Stimulated activated CD4-positive, alpha-beta T cell treated with anti-CD3 and anti-CD28 coated beads, Interleukin-4, amount 100 ng/mL, for 48 hours (primary cell): ENCODE measurements around the gene A2M.

Experiments
- DNase-seq, 2 donors: peaks; one replicate each; pipeline ENCODE4 v3.0.0-alpha.2; 2020; ENCODE audit warnings: low read depth in 2 of 2

The A2M gene

DNA sequence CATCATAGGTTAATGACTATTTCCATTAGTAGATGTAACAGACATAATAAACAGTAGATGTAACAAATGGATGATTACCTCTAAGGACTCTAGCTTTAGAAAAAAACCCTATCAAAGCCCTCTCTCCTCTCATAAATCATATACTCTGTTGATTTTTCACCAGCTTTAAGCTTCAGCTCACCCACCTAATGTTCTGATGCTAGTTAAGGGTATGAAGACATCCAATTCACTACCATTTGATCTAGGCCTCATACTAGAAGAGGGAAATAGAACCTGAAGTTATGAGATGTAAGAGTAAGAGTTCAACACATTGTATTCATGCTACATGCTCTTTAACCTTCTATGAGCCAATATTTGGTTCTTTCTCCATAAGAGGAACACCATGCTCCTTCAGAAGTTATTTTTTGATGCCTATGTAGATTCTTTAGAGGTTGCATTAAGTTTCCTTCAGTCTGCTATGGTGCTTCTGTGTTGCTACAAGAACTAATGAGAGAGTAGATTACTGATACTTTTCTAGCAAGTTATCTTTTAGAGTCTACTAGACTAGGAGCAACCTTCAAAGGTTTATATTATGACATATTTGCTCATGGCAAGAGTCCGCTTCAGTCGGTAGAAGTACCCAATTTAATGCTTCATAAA lies 16.0 kb downstream of the A2M start:
- DNase-seq = no peak

DNA sequence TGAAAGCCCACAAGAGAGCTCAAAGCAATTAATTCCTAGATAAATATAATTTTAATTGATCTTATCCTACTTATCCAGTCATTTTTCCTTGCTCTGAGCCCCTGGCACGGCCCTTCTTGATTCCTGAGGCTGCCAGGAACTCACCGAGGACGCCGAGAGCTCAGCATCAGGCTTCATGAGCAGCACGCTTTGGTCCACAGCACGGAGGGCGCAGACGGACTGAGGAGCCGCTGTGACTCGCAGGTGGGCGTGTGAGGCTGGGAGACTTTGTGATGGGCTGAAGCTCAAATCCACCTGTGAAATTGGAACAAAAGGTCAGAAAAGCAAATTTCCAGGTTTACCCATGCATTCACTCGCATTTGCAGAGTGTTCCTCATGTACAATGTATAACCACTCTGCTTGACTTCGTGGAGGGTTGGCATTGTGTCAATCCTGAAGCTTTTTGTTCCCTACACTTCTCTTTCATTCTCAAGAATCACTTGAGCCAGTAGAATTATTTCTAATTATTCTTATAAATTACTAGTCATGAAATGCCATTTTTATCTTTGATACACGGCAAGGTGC lies 17.2 kb downstream of the A2M start:
- DNase-seq = no peak

DNA sequence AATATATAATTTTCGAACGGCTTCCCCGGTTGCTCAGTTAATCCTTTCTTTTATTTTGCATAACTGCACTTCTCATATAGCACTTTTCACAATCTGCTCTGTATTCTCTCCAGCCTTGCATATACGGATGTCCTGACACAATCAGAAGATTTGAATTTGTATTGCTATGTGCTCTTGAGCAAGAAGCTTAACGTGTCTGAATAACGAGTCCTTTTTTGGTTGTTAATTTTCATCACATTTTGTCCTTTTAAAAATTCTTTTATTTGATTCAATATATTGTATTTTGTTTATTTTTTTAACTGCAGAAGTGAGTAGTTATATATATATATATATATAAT lies 17.6 kb downstream of the A2M start:
- DNase-seq = no peak

DNA sequence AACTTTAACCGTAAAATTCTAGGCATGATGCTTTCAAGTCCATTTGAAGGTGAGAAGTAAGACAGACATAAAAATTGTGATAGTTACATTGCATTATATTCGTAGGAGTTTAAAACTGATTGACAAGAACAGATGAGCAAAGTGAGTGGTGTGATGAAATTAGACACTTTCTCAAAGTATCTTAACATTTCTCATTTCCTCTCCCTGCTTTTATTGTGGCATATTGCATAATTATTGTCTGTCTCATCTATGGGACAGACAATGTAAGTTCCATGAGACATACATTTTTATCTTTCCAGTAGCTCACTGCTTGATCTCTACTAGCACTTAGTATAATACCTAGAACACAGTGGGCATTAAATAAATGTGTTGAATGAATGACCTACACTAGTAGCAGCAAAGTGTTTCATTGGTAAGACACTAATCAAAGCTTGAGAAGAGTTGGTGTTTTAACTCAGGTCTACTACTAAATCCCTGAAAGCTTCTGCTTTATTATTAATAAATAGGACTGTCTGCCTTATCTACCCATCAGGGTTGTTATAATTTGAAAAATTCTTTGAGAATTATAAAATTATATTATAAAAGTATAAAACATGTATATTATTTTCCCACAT lies 19.0 kb downstream of the A2M start:
- DNase-seq = no peak

DNA sequence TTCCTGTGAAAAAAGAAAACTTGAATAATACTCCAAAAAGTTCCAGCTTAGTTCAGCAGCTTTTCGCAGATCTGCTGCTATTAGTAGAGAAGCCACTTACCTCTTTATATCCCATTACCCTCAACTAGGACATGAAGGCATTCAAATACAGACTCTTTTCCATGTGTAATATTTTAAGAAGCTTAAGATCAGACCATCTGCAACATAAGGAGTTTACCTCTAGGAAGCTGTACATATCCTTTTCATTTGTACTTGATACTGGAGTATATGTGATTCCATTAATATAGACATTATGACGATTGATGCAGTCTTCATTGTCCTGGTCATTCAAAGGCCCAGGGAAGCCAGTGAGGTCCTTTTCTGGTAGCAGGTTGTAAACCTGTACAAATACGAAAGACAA lies 20.4 kb downstream of the A2M start:
- DNase-seq = no peak

DNA sequence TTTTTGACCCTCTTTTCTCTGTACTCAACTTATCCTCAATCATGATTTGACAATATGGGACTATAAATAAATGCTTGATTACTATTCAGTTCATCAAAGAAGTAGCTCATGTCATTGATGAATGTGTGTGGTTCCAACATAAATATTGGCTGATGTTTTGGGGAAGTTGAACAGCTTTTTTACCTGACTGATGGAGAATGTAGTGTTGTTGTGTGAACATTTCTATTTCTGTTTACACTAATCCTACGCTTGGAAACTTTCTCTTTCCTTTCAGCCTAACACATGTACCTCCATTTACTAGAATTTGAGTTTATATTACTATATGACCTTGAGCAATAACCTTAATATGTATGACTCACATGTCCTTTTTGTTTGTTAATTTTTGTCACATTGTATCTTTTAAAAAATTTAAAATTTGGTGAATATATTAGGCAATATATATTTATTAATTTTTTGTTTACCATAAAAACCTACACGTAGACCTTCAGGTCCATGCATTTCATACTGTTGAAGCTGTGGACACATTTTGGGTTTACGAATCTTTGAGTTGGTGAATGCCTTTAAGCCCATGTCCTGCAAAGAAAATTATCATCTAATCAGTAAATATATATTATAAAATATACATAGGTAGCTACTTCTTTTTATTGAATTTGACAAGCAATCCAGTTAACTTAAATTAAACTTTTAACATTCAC lies 21.1 kb downstream of the A2M start:
- no peak for DNase-seq

DNA sequence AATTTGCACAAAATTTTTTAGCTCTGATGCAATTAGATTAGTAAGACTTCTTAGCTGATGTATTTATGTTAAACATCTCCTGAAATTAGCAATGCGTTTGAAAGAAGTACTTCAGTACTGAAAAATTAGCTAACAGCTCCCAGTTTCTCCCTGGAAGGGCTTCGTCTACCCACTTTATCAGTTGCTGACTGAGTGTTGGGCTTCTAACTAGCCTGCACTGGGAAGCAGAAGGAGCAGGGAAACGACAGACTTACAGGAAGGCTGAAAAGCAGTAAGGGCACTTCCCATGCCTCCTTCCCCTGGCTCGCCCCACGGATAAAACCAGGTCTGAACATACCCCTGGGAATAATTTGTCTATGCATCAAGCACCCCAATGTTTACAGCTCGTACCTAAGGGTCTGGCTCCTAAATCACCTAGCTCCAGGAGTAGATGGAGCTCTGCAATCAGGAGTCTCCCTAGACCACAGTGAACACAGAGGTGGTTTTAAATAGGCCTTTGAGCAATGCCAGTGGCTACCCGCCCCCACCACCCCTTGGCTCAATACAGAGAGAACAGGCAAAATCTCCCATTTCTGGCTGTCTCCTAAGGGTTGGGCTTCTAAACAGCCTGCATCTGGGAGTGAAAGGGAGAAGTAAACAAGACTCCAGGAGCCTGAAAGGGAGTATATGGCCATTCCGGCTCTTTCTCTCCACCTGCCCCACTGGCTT lies 23.7 kb downstream of the A2M start:
- no peak for DNase-seq

DNA sequence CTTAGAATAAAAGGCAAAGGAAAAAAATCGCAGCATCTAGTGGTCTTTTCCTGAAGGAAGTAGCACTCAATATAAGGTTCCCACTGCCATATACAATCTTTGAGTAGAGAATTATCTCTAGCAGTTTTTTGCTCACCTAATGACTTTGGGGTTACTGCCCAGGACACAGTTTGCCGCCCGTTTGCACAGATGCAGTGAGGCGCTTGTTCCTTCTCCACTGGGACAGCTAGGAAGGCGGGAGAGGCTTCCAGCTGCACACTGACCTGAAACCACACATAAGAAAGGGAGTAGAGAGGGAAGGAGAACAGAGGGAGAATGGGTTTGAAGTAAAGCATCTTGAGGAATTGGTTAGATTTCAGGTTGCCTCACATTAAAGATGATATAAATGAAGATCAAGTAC lies 25.5 kb downstream of the A2M start:
- DNase-seq = no peak

DNA sequence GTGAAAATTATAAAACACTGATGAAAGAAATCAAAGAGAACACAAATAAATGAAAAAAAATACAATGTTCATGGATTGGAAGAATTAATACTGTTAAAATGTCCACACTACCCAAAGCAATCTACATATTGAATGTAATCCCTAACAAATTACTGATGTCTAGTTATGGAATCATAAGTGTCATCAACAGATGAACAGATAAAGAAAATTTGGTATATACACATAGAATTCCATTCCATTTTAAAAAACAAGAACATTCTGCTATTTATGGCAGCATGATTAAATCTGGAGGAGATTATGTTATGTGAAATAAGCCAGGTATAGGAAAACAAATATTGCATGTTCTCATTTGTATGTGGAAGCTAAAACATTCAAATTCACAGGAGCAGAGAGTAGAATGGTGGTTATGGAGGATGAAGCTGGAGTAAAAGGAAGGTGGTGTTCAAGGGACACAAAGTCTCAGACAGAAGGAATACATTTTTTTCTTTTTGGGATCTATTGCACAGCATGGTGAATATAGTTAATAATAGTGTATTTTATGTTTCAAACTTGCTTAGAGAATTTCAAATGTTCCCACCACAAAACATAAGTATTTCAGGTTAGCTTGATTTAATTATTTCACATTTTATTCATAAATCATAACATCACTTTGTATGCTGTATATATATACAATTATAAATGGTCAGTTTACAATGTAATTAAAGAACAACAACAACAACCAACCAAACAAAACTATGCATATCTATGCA lies 28.5 kb downstream of the A2M start:
- DNase-seq = no peak

DNA sequence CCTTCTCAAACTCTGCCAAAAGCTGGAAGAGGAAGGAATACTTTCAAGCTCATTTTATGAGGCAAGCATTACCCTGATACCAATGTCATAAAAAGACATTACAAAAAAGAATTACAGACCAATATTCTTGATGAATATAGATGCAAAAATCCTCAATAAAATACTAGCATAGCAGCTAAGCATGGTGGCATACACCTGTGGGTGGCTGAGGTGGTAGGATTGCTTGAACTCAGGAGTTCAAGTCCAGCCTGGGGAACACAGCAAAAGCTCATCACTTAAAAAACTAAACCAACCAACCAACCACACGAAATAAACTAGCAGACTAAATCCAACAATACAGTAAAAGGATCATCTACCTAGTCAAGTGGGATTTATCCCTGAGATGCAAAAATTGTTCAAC lies 29.6 kb downstream of the A2M start:
- no peak for DNase-seq

DNA sequence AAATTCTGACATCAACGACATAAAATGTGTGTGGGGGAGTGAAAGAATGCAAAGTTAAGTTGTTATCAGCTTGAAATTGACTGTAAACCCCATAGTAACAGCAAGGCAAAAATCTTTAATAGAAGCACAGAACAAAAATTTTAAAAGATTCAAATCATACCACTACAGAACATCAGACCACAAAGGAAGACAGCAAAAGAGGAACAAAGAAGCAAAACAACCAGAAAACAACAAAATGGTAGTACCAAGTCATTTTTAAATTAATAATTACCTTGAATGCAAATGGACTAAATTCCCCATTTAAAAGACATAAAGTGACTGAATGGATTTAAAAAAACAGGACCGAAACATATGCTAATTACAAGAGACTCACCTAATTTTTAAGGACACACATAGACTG lies 31.3 kb downstream of the A2M start:
- no peak for DNase-seq

DNA sequence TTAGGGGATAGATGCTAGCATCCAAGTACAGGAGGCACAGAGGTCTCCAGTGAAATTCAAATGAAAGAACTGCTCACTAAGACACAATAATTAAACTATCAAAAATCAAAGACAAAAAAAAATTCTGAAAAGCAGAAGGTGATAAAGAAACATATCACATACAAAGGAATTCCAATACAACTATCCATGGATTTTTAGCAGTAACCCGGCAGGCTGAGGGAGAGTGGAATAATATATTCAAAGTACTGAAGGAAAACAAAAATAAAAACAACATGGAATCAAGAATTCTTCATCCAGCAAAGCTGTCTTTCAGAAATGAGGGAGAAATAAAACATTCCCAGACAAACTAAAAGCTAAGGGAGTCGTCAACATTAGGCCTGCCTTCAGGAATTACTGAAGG lies 31.9 kb downstream of the A2M start:
- no peak for DNase-seq

DNA sequence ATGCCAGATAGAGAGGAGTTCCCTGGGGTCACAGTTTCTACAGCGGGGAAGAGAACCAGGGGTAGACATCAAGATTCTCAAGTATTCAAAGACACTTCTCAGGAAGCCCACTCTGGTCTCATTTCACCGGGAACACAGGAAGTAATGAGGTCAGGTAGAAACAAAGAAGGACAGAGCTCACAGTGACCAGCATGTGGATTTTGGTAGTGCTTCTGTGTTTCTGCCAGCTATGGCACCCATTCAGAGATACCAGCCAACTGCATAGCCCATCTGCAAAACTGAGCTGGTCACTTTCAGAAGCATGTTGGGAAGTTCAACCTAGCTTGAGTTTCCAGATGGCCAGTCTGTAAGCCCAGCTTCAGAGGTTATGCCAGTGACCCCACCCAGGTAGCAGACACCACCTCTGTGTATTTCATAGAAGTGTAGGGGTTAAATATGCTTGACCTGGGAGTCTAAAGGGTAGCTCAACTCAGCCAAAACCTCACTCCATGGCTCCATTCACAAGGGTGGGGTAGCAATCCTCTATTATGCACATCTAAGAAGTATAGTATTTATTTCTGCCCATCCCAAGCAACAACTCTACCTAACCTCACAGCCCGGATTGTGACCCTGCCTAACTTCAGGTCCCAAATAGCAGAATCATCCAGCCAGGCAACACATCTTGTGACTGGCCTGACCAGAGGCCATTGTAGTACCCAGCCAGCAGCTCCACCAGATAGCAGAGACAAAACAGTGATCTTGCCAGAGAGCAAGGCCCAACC lies 33.9 kb downstream of the A2M start:
- DNase-seq = no peak

DNA sequence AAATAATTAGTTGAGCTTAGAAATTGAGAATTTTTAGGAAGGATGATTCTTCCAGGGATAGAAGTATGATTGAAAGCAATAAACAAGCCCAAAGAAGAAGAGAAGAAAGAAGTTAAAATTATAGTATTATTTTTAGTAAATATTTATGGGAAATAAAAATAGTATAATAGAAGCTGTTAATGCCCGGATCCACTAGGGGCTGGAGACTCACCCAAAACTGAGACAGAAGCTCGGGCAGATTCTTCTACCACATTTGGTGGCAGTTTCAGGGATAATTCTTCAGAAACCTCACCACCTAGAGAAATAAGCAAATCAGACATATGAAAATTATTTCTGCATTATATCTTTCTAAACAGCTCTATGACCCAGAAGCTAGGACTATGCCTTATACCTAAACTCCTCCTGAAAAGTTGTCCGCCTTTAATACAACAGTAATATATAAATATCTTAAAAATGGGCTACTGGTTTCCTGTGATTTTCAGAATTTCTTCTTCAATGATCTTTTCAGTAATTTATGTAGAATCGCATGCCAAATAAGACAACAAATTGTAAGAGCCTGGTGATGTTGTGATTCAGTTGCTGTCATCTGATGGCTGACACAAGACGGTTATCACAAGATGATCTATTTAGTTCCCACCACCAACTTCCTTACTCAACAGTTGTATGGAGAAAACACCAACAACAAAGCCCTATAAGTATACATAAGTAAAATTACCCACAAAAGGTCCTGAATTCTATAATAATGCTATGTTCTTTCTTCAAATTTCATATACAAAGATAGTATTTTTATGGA lies 35.6 kb downstream of the A2M start:
- no peak for DNase-seq

DNA sequence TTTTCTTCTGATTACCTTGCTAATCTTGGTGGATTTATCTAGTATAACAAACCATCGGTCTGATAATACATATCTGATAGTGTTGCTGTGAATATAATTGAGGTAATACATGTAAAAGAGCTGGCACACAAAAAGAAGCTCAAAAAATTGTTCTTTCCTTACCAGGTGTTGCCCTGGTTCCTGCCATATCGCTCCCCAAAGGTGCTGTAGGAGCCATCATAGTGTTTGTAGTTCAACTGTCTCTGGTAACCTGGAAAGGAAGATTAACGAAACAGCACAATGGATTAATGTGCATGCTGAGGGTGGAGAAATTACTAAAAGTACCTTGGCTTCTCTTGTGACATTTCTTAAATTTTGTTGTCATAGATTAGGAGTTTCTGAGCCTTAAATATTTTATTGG lies 36.6 kb downstream of the A2M start:
- no peak for DNase-seq

DNA sequence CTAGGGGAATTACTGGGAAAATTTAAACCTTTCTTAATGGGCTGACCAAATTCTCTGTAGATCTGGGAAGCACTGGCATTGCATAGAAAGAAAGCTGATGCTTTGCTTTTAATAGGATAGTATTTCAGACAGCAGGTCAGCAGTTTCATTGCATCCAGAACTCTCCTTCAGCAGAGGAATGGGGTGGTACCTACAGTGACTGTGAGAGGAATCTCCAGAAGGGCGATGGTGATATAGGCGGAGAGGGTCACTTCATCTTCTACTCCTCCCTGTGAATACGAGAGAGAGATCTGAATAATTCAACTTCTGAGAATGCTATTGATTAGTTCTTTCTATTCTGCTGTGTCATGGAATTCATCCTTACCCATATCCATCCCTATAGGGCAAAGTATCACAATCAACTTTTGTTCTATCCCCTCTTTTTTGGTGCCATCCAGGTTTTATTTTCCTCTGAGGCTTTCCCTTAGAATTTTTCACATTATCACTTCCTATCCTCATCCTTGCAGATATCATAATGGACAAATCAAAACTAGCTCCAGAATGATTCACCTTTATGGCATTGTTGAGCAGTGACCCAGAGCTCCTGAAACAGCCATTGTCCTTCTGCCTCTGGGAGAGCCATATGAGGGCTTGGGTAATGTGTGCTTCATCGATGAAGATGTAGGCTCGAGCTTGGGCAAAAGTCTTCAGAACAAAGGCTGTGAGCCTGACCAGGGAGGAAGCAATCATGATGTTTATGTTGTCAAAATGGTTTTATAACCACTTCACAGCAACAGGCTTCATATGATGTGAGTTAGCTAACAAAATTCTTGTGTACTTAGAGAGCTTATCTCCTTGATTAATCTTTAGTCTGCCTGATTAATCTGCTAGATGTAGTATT lies 38.3 kb downstream of the A2M start:
- DNase-seq = no peak

DNA sequence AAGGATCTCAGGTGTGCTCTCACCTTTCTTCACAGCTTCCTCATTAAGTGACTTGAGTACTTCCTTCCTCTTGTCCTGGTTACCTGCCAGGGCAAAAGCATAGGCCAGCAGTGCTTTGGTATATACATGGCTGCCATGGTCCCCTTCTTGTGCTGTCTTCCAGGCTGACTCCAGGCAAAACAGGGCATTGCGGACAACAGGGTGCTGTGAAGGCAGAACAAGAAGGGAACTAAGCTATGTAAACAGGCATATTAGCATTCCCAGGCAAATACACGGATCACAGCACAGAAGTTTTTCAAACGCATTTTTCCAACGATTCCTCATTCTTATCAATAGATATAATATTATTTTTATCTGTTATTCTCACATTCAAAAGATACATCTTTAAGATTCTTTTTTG lies 39.0 kb downstream of the A2M start:
- DNase-seq = no peak

DNA sequence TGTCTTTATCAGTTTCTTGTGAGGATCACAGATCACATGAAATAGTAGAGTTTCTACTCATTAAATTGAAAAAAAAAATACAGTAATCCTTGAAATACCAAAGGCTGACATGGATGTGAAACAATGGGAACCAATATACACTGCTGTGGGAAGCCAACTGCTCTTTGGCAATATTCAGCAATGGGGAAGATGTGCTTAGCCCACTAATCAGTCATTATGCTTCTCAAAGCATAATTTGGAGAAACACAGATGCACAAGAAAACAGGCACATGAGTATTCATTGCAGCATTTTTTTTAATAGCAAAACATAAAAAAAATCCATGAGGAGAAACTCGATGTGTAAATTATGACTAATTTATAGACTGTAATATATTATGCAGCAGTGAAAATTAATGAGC lies 40.6 kb downstream of the A2M start:
- DNase-seq = no peak

DNA sequence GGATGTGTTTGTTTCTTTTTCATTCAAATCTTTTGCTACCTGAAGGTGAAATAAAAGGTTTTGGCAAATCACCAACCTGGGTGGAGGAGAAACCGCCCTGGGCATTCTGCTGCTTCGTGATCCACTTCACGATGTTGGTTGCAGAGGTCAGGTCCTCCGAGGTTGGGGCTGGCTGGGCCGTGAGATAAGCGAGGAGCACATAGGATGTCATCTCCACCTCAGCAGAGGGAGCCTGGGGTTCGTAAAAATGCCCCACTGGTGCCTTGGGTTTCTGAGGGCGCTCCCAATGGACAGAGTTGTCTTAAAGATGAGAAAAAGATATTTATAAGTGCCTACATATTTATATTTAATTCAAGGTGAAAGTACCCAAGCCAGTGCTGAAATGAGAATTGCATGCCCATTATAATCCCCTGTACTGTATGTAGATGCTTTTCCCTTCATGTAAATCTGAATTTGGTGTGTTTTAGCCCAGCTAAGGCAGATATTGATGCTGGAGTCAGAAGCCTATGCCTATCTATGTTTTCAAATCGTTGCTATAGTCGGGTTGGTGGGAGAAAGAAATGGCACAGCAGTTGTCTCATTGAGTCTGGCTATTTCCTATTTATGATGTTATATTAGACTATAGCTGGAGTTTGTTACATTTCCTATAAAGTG lies 41.1 kb downstream of the A2M start:
- no peak for DNase-seq
